Lung (tissue), 12 donors: ENCODE measurements around the gene LDLRAP1. TPM values are rescaled to one million over a fixed set of nuclear protein-coding genes. Genes with fewer than 3 reads are reported as not detected.
A peak's percentile ranks its signal among the peaks of the same experiment; 100 is the strongest.

ENCODE experiments used
- ATAC-seq: fragments of 200-7000 bp; cut with Tn5 transposase; one replicate; pipeline ENCODE4 v1.9.1; 2020; ENCODE audit warnings: moderate number of reproducible peaks; ENCODE audit not compliant: insufficient read depth, low FRiP score
- DNase-seq, 3 donors: peaks; one replicate each; pipeline ENCODE4 v3.0.0-alpha.2; 2013 to 2017
- H3K27ac ChIP-seq, 2 donors: one replicate each; pipeline ENCODE4 v1.5.1; 2013; ENCODE audit warnings: mild to moderate bottlenecking in 2 of 2, moderate library complexity in 2 of 2, control low read depth in 1 of 2, inconsistent platforms in 1 of 2, low read depth in 1 of 2, low read length in 1 of 2
- H3K27me3 ChIP-seq, 3 donors: one replicate each; pipeline ENCODE4 v1.5.1; 2013; ENCODE audit warnings: low read length in 2 of 3; ENCODE audit not compliant: control insufficient read depth in 3 of 3, insufficient read depth in 3 of 3
- H3K36me3 ChIP-seq, 4 donors: one replicate each; pipeline ENCODE4 v1.5.1; 2013; ENCODE audit warnings: low read length in 4 of 4, mild to moderate bottlenecking in 1 of 4, moderate library complexity in 1 of 4; ENCODE audit not compliant: control insufficient read depth in 4 of 4, insufficient read depth in 4 of 4
- H3K4me1 ChIP-seq, 5 donors: one replicate each; pipeline ENCODE4 v1.5.1; 2013; ENCODE audit warnings: low read length in 5 of 5, mild to moderate bottlenecking in 2 of 5, moderate library complexity in 1 of 5; ENCODE audit not compliant: control insufficient read depth in 5 of 5, insufficient read depth in 5 of 5
- H3K4me3 ChIP-seq: one replicate; pipeline ENCODE4 v1.5.1; 2013; ENCODE audit warnings: mild to moderate bottlenecking, control low read depth, moderate library complexity
- H3K9ac ChIP-seq, 2 donors: one replicate each; pipeline ENCODE4 v1.5.1; 2013; ENCODE audit warnings: low read length in 2 of 2, control low read depth in 1 of 2; ENCODE audit not compliant: insufficient read depth in 1 of 2
- H3K9me3 ChIP-seq, 4 donors: one replicate each; pipeline ENCODE4 v1.5.1; 2013; ENCODE audit warnings: low read length in 3 of 4, mild to moderate bottlenecking in 1 of 4, moderate library complexity in 1 of 4; ENCODE audit not compliant: control insufficient read depth in 4 of 4, insufficient read depth in 3 of 4
- CTCF ChIP-seq: IDR thresholded peaks from 2 replicates; pipeline ENCODE4 v1.5.1; 2012; ENCODE audit warnings: mild to moderate bottlenecking; ENCODE audit errors: control extremely low read depth, extremely low read depth
- WGBS, 2 donors: extraction: QIAGEN DNeasy Blood & Tissue Kit; methylation state at CpG; one replicate each; pipeline ENCODE4 v1.1.7; 2013; 5-methylcytosine and 5-hydroxymethylcytosine counted together
- polyA plus RNA-seq, 2 donors: library from polyadenylated mRNA; stranded (reverse); fragments of 200-250 nt; gene quantifications; one replicate each; pipeline ENCODE4 v1.2.1, GENCODE V29; 2013
- total RNA-seq, 2 donors: library from RNA; depleted of rRNA in 1 of 2; stranded (reverse); fragments of >200 nt in 1 of 2; gene quantifications; one replicate each; pipeline ENCODE4 v1.2.1, GENCODE V29; 2014 to 2021
- donor health status: control.
- donor health status: control.
- donor health status: Bipolar disorder and iron deficiency.
- donor health status: healthy.
- donor health status: DM: yes; HTN: yes; CAD: no.

The LDLRAP1 gene
- total and polyA plus RNA-seq, 4 donors: 15.2 to 23.4 (median 18.3) TPM

DNA sequence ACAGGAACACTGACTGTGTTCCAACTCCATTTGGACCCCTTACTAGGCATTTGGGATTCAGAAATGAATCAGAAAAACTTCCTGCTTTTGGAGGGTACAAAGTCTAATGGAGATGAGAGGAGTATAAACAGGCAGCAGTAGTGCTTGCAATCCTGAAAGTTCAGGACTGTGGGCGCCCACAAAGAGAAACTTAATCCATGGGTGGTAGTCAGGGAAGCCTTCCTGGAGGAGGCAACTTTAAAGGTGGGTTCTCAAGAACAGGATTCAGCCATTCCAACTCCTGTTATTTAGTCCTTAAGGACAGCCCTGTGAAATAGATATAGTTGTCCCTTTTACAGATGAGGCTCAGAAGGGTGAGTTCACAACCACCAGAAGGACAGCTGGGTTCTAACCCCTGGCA, 2.0 kb upstream of the LDLRAP1 start:
- no peak for DNase-seq
- no peak overlapping the region for H3K27ac ChIP-seq
- H3K27me3 ChIP-seq: no peaks in the 10 kb centered on the region
- 98 to 100% methylated on average over 1 of the region's 1 CpG for WGBS, 2 donors
- H3K4me1 ChIP-seq: peaks cover 0 to 11% (median 8%) of the 10 kb centered on the region in 5 donors
- no peaks in the 10 kb centered on the region for H3K9me3 ChIP-seq
- no peak for ATAC-seq
- H3K4me3 ChIP-seq: no peak overlapping the region
- no peak overlapping the region for H3K9ac ChIP-seq
- no peak for TF ChIP-seq CTCF
- no peaks in the 10 kb centered on the region for H3K36me3 ChIP-seq

GRCh38 chr1:25541889-25542658, 1.3 kb upstream of the LDLRAP1 start:
- 77 to 85% methylated on average over 8 of the region's 8 CpGs for WGBS, 2 donors
- no peaks in the 10 kb centered on the region for H3K9me3 ChIP-seq
- no peak overlapping the region for H3K27ac ChIP-seq
- H3K9ac ChIP-seq: no peak overlapping the region
- no peaks in the 10 kb centered on the region for H3K27me3 ChIP-seq
- no peak for ATAC-seq
- no peak for TF ChIP-seq CTCF
- H3K4me3 ChIP-seq: no peak overlapping the region
- peak in 2 of 3 donors; percentile 35 to 50 for DNase-seq
- peaks cover 0 to 11% (median 8%) of the 10 kb centered on the region in 5 donors for H3K4me1 ChIP-seq
- H3K36me3 ChIP-seq: no peaks in the 10 kb centered on the region

- 23 to 30% methylated on average over 7 of the region's 7 CpGs for WGBS, 2 donors
- DNase-seq: peak in 2 of 3 donors; percentile 38 to 62
- no peak overlapping the region for H3K4me3 ChIP-seq
- no peaks in the 10 kb centered on the region for H3K36me3 ChIP-seq
- H3K27ac ChIP-seq: no peak overlapping the region
- no peak overlapping the region for H3K9ac ChIP-seq
- peaks cover 0 to 11% (median 8%) of the 10 kb centered on the region in 5 donors for H3K4me1 ChIP-seq
- TF ChIP-seq CTCF: no peak
- ATAC-seq: no peak
- no peaks in the 10 kb centered on the region for H3K9me3 ChIP-seq
- no peaks in the 10 kb centered on the region for H3K27me3 ChIP-seq
These were observed 391 bp upstream of the LDLRAP1 start for GRCh38 chr1:25543005-25543424.
